Thoracic aorta (tissue), 2 donors: ENCODE measurements around the gene GUCA2A. TPM values are rescaled to one million over a fixed set of nuclear protein-coding genes. Genes with fewer than 3 reads are reported as not detected.

Experiments used
- ATAC-seq: fragments of 150-250 bp; one replicate; pipeline ENCODE4 v1.8.0; 2017; ENCODE audit warnings: low read depth; ENCODE audit not compliant: insufficient number of reproducible peaks, low FRiP score
- DNase-seq: peaks from one replicate; pipeline ENCODE4 v3.0.0-alpha.2; 2020; ENCODE audit warnings: low spot score
- H3K27ac ChIP-seq, 2 donors: fragments of 200-600 bp; sonication (generic); 1 replicate in 1 of 2; 2 replicates in 1 of 2; pipeline ENCODE4 v1.5.1; 2016; ENCODE audit warnings: mild to moderate bottlenecking in 2 of 2, moderate library complexity in 2 of 2
- H3K27me3 ChIP-seq: fragments of 200-600 bp; sonication (generic); replicated peaks from 2 replicates; pipeline ENCODE4 v1.6.0; 2016; ENCODE audit warnings: mild to moderate bottlenecking; ENCODE audit not compliant: insufficient read depth
- H3K36me3 ChIP-seq: fragments of 200-600 bp; sonication (generic); one replicate; pipeline ENCODE4 v1.5.1; 2016
- H3K4me1 ChIP-seq, 2 donors: fragments of 200-600 bp; sonication (generic); 1 replicate in 1 of 2; 2 replicates in 1 of 2; pipeline versions ENCODE4 v1.5.1 to v1.6.0; 2016; ENCODE audit warnings: low read depth in 2 of 2, mild to moderate bottlenecking in 1 of 2; ENCODE audit not compliant: control insufficient read depth in 1 of 2
- H3K4me3 ChIP-seq: fragments of 200-600 bp; sonication (generic); 2 replicates; pipeline ENCODE4 v1.5.1; 2016; ENCODE audit warnings: mild to moderate bottlenecking
- H3K9me3 ChIP-seq: fragments of 200-600 bp; sonication (generic); 2 replicates; pipeline ENCODE4 v1.5.1; 2016
- total RNA-seq, 2 donors: library from RNA; depleted of rRNA; stranded (reverse); fragments of >200 nt; gene quantifications; one replicate each; pipeline versions ENCODE4 v1.1.0 to v1.2.3, GENCODE V29; 2016
- TF ChIP-seq, protein P1 (sequence below): fragments of 200-600 bp; sonication (generic); IDR thresholded peaks from one replicate; pipeline ENCODE4 v1.5.1; 2019; ENCODE audit warnings: antibody characterized with exemption

Gene GUCA2A
- total RNA-seq, 2 donors from 2014 or later = not detected

DNA sequence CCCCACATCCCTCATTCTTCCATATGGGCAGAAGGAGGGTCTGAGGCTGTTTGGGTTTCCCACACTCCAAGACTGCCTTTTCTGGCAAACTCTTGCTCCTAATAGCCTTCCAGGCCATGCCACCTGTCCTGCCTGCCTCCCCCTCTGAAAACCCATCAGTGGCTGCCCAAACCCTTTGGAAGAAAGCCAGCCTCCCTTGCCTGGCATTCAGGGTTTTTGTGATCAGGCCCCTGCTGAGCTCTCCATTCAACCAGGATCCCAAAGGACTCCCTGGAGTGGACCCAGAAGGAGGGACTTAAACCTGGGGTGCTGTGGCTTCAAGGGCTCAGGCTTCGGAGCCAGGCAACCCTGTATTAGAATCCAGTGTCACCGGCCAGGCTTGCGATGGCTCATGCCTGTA lies 4.2 kb upstream of the GUCA2A start:
- Histone ChIP-seq H3K9me3 (no peaks in the 10 kb centered on the region), H3K27me3 (no peaks in the 10 kb centered on the region), H3K36me3 (no peaks in the 10 kb centered on the region), H3K4me1 (peaks cover 0 to 10% of the 10 kb centered on the region in 2 donors), H3K4me3 (no peak overlapping the region), H3K27ac (no peak overlapping the region)
- DNase-seq (no peak), ATAC-seq (no peak)
- TF ChIP-seq, protein P1, sequence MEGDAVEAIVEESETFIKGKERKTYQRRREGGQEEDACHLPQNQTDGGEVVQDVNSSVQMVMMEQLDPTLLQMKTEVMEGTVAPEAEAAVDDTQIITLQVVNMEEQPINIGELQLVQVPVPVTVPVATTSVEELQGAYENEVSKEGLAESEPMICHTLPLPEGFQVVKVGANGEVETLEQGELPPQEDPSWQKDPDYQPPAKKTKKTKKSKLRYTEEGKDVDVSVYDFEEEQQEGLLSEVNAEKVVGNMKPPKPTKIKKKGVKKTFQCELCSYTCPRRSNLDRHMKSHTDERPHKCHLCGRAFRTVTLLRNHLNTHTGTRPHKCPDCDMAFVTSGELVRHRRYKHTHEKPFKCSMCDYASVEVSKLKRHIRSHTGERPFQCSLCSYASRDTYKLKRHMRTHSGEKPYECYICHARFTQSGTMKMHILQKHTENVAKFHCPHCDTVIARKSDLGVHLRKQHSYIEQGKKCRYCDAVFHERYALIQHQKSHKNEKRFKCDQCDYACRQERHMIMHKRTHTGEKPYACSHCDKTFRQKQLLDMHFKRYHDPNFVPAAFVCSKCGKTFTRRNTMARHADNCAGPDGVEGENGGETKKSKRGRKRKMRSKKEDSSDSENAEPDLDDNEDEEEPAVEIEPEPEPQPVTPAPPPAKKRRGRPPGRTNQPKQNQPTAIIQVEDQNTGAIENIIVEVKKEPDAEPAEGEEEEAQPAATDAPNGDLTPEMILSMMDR = no peak

DNA sequence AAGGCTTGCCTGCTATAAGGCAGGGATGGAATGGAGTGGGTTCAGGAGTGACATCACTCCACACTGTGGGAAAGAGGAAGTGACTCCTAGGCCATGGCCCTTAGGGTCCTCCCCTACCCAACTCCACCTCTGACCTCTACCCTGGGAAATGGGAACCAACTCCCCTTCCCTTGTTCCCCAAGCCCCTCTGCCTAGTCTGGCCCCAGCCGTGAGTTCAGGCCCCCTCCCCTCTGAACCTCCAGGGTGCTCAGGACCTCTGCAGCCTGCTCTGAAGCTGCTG lies 3.8 kb upstream of the GUCA2A start:
- DNase-seq (no peak), ATAC-seq (no peak)
- no peak overlapping the region for H3K27ac ChIP-seq
- H3K36me3 ChIP-seq = no peaks in the 10 kb centered on the region
- H3K9me3 ChIP-seq = no peaks in the 10 kb centered on the region
- no peaks in the 10 kb centered on the region for H3K27me3 ChIP-seq
- peaks cover 0 to 10% of the 10 kb centered on the region in 2 donors for H3K4me1 ChIP-seq
- TF ChIP-seq, protein P1 = no peak
- no peak overlapping the region for H3K4me3 ChIP-seq

DNA sequence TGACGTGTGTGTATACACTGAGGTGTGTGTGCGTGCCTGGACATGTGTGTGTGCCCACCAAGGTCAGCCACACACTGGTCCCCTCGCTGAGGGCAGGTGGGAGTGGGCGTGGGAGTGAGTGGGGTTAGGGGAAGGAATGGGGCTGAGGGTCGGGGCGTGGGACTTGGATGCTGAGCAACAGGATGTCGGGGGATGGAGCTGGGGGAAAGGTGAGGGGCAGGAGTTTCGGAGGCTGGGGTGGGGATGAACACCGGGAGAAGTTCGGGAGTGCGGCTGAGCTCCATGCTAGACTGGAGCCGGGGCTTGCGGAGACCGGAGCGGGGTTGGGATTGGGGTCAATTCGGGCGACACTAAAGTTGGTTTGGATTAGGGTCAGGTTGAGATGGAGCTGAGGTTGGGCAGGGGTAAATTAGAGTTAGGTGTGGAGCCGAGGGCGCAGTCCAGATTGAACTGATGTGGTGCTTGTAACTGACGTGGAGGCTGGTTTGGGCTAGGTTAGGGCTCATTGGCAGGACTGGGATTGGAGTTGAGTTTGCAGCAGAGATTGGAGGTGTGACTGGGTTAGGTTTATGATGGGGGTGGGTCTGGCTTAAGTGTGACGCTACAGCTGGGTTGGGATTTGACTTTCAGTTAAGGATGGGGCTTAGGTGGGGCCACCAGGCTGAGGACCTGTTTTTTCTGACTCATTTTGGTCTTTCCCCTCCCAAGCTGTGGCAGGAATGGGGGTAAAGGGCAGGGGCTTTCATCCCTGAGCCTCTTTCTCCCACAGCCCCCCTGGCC lies 3.3 kb upstream of the GUCA2A start:
- Histone ChIP-seq H3K9me3 (no peaks in the 10 kb centered on the region), H3K4me3 (no peak overlapping the region), H3K36me3 (no peaks in the 10 kb centered on the region), H3K27me3 (no peaks in the 10 kb centered on the region), H3K27ac (no peak overlapping the region), H3K4me1 (peaks cover 0 to 6% of the 10 kb centered on the region in 2 donors)
- no peak for ATAC-seq
- DNase-seq = no peak
- TF ChIP-seq, protein P1 = no peak

DNA sequence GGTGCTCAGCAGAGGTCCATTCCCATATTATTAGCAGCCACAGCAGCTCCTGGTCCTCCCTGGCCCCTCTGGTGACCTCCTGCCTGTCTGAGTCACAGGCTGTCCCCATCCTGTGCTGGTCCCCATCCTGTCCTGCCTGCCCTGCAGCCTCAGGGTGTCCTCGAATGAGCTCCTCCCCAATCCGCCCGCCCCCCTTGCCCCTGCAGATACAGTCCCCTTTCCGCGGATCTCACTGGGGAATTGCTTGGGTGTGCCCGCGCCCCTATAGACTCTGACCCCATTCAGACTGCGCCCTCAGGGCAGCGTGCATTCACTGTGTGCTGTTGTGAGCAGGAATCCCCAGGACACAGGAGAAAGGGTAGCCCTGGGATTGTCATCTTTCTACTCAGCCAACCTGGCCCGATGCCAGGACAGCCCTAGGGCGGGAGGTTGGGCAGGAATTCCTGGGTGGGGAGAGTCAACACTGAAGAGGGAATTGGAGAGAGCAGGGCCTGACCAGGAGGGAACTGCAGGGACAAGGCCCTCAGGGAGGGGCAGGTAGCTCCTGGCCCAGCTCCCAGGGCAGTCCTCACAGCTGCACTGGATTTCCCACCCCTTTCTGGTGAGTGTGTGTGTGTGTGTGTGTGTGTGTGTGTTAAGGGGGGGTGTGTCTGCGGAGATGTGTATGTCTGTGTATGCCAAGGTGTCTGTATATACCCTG lies 1.1 kb upstream of the GUCA2A start:
- no peaks in the 10 kb centered on the region for H3K36me3 ChIP-seq
- ATAC-seq = no peak
- H3K27ac ChIP-seq = no peak overlapping the region
- H3K27me3 ChIP-seq = no peaks in the 10 kb centered on the region
- no peak overlapping the region for H3K4me3 ChIP-seq
- H3K4me1 ChIP-seq = peaks cover 0 to 4% of the 10 kb centered on the region in 2 donors
- DNase-seq = no peak
- TF ChIP-seq, protein P1 = no peak
- H3K9me3 ChIP-seq = peaks cover 6% of the 10 kb centered on the region

DNA sequence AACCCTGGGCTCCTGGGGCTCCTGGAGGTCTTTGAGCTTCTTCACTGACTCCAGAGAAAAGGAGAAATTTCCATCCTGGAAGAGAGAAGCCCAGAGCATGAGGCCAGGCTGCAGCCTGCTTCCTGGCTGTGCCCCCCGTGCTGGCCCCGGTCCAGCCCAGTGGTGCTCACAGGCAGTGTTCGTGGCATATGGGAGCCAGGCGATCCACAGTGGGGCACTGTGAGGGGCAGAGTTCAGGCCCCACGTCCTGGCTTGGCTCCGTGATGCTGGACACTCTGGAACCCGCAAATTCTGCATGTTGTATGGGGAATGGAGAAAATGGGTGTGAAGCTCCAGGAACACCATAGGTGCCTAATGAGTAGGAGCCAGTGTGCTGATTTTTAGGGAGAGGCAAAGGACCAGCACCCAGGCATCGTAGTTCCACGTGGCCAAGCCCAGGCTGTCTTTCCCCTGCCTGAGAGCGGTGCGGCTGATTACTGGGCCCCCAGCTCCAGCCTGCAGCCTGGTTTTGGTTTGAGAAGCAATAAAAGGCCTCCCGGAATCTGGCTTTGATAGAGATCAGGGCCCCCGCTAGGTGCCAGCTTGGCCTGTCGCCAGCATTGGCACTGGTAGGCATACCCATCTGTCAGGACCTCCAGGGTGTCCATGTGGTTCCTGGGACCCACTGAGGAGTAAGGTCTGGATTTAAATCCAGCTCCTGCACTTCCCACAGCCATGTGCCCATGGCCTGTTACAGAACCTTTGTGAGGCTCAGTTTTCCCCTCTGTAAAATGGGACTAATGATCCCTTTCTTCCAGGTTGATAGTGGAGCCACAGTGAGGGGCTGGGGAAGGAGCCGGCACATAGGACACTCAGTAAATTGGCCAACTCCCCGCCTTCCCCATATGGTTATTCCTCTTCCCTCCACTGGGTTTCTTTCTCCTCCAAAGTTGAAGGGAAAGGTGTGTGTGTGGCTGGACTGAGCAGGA lies 725 bp downstream of the GUCA2A start:
- H3K36me3 ChIP-seq = no peaks in the 10 kb centered on the region
- no peak overlapping the region for H3K27ac ChIP-seq
- no peak overlapping the region for H3K4me3 ChIP-seq
- TF ChIP-seq, protein P1 = no peak
- DNase-seq (no peak), ATAC-seq (no peak)
- no peaks in the 10 kb centered on the region for H3K27me3 ChIP-seq
- peaks cover 0 to 4% of the 10 kb centered on the region in 2 donors for H3K4me1 ChIP-seq
- H3K9me3 ChIP-seq = peaks cover 6% of the 10 kb centered on the region
